NCI-H2196 (cell line): ENCODE data around the gene SLC9A9.
"Not testable (repeated sequence)": the region's sequence is repeated elsewhere in the genome, so short reads cannot be mapped to it uniquely, and the experiment has no call there.

Experiments
- DNase-seq: peaks from one replicate; lab custom pipeline; 2025; ENCODE audit not compliant: unreplicated experiment; lab: John Stamatoyannopoulos, UW

The SLC9A9 gene

DNA sequence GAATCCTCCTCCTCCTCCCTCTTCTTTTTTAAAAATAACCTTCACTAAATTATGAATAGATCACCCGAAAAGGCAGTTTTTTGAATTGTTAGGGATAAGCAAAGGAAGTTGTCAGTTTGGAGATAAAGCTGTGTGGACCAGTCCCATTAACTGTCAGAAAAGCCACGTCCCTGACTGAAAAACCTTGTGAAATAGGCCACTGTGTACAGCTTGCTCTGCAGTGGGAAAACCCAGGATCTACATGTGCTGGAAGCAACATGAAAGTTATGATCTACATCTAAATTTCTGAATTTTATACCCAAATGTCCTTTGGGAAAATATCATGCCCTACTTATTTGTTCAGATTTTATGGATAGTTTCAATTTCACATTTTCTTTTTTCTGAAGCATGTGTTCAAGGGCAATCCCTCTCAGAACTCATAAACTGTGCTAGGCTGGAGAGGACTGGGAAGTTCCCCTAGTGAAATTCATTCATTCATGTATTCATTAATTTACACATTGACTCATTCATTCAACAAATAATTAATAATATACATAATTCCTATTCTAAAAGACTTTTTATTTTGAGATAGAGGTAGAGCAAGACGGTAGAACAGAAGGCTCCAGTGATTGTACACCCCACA lies 149.5 kb downstream of the SLC9A9 start:
- DNase-seq = no peak

DNA sequence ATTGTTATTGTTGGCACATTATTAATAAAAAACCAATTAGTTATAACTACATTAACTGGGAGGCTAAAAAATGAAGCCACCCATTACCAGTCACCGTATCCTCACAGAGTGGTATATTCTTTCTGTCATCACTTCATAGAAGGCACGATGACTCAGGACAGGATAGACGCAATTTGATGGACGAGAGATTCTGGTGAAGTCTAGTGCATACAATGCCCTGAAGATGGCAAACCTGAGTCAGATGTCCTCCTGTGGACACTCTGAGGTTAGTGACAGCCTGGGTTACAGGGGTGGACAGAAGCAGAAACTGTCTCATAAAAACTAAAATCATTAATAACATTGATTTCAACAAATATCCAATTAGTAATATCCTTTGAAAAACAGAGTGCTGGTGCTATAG lies 150.3 kb downstream of the SLC9A9 start:
- DNase-seq = no peak

GRCh38 chr3:143695333-143695732 lies 152.9 kb downstream of the SLC9A9 start:
- DNase-seq = not testable (repeated sequence)

DNA sequence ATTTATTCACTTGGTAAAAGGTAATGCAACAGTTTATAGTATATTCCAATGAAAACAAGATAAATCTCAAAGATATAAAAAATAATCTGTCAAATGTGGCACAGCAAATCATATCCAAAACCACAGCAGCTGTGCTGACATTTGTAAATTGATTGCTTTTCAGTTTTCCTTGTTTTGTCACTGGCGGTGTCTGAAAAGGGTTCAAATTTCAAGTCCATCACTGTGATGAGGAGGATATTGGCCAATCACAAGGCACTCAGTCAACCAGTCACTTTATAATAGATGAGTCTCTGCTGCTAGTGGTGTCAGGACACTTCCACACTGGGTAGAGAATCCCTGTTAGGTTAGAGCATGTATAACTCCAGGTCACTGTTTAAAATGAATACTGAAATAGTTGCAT lies 154.8 kb downstream of the SLC9A9 start:
- no peak for DNase-seq

GRCh38 chr3:143686638-143687197 lies 161.6 kb downstream of the SLC9A9 start:
- no peak for DNase-seq

- DNase-seq = no peak
Observed at GRCh38 chr3:143685491-143685890, 162.8 kb downstream of the SLC9A9 start.

DNA sequence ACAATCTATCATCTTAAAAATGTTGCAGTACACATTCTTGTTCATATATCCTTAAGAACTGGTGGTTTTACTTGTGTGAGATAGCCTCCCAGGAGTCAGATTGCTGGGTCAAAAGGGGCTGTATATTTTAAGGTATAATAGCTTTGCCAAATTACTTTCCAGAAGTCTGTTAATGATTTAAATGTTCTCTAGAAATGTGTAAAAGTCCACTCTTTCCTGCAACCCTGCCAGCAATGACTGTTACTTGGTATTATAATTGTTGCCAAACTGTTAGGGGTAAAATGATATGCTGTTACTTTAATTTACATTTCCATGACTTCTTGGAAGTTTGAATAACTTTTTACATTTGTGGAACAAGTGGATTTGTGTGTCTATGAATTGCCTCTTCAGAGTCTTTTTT lies 170.8 kb downstream of the SLC9A9 start:
- DNase-seq = no peak

DNA sequence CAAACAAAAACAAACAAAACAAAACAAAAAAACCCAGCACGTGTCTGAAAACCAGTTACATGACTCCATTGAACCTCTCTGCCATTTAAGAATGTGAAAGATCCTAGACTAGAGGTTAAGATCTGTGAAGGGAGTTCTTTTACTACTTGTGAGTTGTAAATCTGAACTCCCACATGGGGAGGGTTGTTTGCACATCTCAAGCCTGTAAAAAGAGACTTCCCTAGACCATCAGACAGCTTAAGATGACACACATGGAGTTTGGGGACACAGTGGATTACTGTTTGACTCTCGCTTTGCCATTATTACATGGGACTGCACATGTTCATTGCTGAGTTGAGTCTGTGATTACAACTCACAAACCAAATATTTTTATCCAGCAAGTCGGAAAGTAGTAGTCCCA lies 171.5 kb downstream of the SLC9A9 start:
- DNase-seq = no peak

GRCh38 chr3:143676021-143676420 lies 172.2 kb downstream of the SLC9A9 start:
- no peak for DNase-seq

DNA sequence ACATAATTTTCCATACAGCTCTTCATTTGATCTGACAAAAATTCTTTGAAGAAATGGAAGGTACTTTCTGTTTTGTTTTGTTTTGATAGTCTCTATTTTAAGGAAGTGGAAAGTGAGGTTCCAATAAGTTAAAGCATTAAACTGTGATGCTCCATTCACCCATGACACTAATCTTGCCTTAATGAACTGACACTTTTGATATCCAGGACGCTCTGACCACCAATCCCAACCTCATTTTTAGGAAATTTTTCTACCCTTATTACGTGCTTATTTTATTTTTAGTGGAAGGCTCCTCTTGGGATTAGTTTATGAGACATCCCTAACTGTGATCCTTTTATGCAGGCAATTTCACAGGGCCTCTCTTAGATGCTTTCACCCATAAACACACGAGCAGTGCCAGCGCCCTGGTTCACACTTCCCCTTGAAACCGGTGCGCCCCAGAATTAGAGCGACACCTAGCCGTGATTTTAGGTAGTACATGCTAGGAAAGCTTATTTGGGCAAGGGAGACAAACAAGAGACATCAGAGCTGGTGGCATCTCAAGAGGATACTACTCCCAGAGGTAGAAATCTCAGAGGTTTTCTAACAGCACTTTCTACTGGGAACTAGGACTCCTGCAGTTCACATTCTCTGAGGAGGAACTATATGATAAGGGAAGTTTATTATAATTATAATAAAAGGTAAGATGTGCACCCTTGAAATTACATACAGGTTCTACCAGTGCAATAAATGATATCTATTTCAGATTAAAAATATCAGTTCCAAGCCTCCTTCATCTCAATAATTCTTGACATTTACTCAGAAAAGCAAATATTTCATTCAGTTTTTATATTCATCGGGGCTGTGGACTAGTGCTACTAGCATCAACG lies 173.9 kb downstream of the SLC9A9 start:
- DNase-seq = peak; percentile 79

GRCh38 chr3:143672396-143673165 lies 175.7 kb downstream of the SLC9A9 start:
- DNase-seq = no peak

- no peak for DNase-seq
Observed at GRCh38 chr3:143671626-143672025, 176.6 kb downstream of the SLC9A9 start.

DNA sequence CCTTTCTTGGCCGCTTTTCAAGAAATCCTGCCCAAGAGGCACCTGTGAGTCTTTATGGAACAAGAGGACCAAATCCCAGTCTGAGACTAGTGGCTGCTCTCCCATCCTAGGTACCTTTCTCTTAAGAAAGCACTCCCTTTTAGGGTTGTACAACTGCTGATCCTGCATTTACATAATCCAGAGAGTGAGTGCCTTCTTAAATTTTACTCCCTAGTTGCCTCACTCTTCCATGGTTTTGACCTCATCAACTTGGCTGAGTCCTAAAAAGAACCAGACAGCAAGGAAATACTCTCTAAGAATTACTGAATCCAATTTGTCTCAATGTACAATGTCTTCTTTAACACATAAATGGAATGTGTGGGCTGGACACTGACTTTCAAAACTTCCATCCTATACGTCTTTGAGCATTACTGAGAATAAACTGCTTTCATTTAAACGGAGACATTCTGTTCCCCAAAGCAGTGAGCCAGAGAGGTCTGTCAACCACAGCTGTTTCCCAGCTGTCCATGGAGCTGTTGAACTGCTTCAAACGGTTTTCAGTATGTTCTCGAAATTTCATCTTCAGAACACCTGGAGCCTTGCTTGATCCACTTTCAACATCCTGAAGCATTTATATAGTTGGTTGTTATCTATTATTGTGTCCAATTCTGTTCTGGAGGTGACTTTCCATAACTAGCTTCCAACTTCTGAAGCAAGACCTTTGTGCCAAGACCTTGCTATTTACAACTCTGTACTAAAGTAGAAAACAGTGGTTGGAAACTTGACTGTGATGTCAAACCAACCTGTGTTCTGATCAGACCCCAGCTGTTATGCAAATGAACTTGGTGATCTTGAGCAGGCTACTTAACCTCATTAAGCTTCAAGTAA lies 179.1 kb downstream of the SLC9A9 start:
- no peak for DNase-seq

DNA sequence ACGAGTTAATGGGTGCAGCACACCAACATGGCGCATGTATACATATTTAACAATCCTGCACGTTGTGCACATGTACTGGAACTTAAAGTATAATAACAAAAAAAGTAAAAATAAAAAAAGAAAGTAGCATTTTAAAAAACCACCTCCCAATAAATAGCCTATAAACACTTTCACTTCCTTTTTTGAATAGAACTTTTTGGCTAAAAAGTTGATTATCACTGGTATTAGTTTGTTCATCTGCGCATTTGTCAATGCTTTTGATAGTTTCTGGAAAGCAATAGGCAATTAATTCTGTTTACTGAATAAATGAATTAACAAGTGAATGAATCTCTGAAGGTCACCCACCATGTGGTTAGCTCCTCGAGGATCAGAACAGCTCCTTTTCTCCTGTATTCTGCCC lies 179.9 kb downstream of the SLC9A9 start:
- no peak for DNase-seq

DNA sequence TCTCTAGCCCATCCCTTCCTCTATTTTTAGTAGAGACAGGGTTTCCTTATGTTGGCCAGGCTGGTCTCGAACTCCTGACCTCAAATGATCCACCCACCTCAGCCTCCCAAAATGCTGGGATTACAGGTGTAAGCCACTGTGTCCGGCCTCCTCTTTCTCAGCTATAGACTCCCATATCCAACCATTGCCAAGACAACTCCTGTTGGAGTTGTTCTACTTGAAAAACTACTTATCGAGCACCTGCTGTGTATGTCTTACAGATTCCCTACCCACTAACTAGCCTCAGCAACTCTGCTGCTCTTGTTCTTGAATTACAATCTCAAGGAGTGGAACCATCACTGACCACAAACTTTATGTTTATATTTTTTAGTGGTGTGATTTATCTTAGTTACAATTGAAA lies 186.6 kb downstream of the SLC9A9 start:
- DNase-seq = no peak

DNA sequence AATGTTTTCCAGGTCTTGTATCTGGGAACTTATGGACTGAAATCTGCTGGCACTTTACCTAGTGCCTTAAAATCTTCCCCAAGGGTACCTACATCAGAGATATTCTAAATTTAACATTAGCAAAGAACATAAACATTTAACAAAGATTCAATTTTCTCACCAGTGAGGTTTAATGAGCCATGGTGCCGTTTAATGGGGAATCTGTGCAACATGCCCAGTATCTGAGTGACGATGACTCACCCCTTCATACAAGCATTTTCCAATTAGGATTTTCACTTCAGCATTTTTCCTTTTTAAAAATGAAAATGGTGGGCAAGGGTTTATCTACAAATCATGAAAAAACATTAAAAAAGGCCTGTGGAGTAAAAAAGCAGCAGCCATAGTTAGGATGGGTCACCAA lies 189.4 kb downstream of the SLC9A9 start:
- no peak for DNase-seq

- no peak for DNase-seq
Observed at GRCh38 chr3:143658116-143658515, 190.2 kb downstream of the SLC9A9 start.

- no peak for DNase-seq
Observed at GRCh38 chr3:143657391-143657790, 190.9 kb downstream of the SLC9A9 start.

GRCh38 chr3:143654906-143655305 lies 193.4 kb downstream of the SLC9A9 start:
- no peak for DNase-seq

GRCh38 chr3:143653935-143654334 lies 194.3 kb downstream of the SLC9A9 start:
- no peak for DNase-seq

DNA sequence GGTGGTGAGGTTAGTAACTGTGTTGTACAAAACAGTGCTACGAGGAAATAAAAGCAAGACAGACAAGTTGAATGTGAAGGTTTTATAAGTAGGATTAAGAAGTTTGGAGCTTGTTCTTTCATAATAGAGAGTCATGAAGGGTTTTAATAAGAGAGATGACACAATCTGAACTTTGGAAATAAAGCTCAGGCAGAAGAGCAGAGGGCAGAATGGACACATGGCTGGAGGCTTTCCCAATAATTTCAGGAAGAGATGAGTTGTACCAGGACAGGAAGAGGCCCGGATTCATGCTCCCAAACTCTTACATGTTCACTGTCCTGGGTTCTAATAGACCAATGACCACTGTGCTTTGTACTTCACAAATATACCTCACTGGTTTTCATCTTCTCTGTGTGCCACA lies 194.8 kb downstream of the SLC9A9 start:
- no peak for DNase-seq
